H9 (cell line): ENCODE measurements around the gene SLC17A3. TPM values are rescaled to one million over a fixed set of nuclear protein-coding genes. Genes with fewer than 3 reads are reported as not detected.

Experiments
- DNase-seq: peaks from one replicate; pipeline ENCODE4 v3.0.0-alpha.2; 2017
- H2AFZ ChIP-seq: one replicate; pipeline ENCODE4 v1.6.1; 2013; ENCODE audit warnings: mild to moderate bottlenecking, low read length, control low read depth, moderate library complexity
- H2AK5ac ChIP-seq: 2 replicates; pipeline ENCODE4 v1.6.1; 2013; ENCODE audit warnings: low read length, control low read depth, mixed read lengths; ENCODE audit not compliant: insufficient read length
- H2BK120ac ChIP-seq: one replicate; pipeline ENCODE4 v1.6.1; 2013; ENCODE audit warnings: low read depth, mild to moderate bottlenecking, low read length, control low read depth, inconsistent platforms; ENCODE audit not compliant: poor library complexity, severe bottlenecking
- H2BK12ac ChIP-seq: 2 replicates; pipeline ENCODE4 v1.6.1; 2013; ENCODE audit warnings: low read length, control low read depth, mixed read lengths, low read depth; ENCODE audit not compliant: insufficient read length
- H2BK15ac ChIP-seq: 2 replicates; pipeline ENCODE4 v1.6.1; 2013; ENCODE audit warnings: low read depth, low read length, control low read depth
- H2BK20ac ChIP-seq: one replicate; pipeline ENCODE4 v1.6.1; 2013; ENCODE audit warnings: low read depth, mild to moderate bottlenecking, low read length, control low read depth, inconsistent platforms; ENCODE audit not compliant: poor library complexity, severe bottlenecking
- H2BK5ac ChIP-seq: 2 replicates; pipeline ENCODE4 v1.6.1; 2013; ENCODE audit warnings: low read length, control low read depth, mixed read lengths; ENCODE audit not compliant: insufficient read length
- H3K14ac ChIP-seq: 2 replicates; pipeline ENCODE4 v1.6.1; 2013; ENCODE audit warnings: low read length, control low read depth; ENCODE audit not compliant: insufficient read depth
- H3K18ac ChIP-seq: 2 replicates; pipeline ENCODE4 v1.6.1; 2013; ENCODE audit warnings: low read depth, mild to moderate bottlenecking, mixed read lengths, low read length, control low read depth; ENCODE audit not compliant: insufficient read length
- H3K23ac ChIP-seq: 2 replicates; pipeline ENCODE4 v1.6.1; 2013; ENCODE audit warnings: low read length, control low read depth, mixed read lengths, low read depth; ENCODE audit not compliant: insufficient read length
- H3K23me2 ChIP-seq: 2 replicates; pipeline ENCODE4 v1.6.1; 2013; ENCODE audit warnings: low read depth, mild to moderate bottlenecking, mixed read lengths, low read length, control low read depth; ENCODE audit not compliant: insufficient read length, poor library complexity, severe bottlenecking
- H3K27ac ChIP-seq: 2 replicates; pipeline ENCODE4 v1.5.1; 2013; ENCODE audit warnings: low read length, control low read depth, mixed read lengths, low read depth; ENCODE audit not compliant: insufficient read length
- H3K27me3 ChIP-seq: 2 replicates; pipeline ENCODE4 v1.6.1; 2013; ENCODE audit warnings: low read length, control low read depth, inconsistent platforms; ENCODE audit not compliant: insufficient read depth
- H3K4ac ChIP-seq: 2 replicates; pipeline ENCODE4 v1.6.1; 2013; ENCODE audit warnings: low read depth, mild to moderate bottlenecking, control low read depth, inconsistent platforms, low read length, moderate library complexity
- H3K4me1 ChIP-seq: 2 replicates; pipeline ENCODE4 v1.6.1; 2013; ENCODE audit warnings: low read length, control low read depth, inconsistent platforms; ENCODE audit not compliant: insufficient read depth
- H3K4me2 ChIP-seq: 2 replicates; pipeline ENCODE4 v1.6.1; 2013; ENCODE audit warnings: low read length, control low read depth, mixed read lengths; ENCODE audit not compliant: insufficient read length, insufficient read depth
- H3K56ac ChIP-seq: 2 replicates; pipeline ENCODE4 v1.6.1; 2013; ENCODE audit warnings: low read depth, mild to moderate bottlenecking, mixed read lengths, low read length, control low read depth; ENCODE audit not compliant: insufficient read length
- H3K79me1 ChIP-seq: 2 replicates; pipeline ENCODE4 v1.6.1; 2013; ENCODE audit warnings: low read depth, mild to moderate bottlenecking, moderate library complexity, low read length, control low read depth, inconsistent platforms; ENCODE audit not compliant: insufficient read depth, poor library complexity, severe bottlenecking
- H3K79me2 ChIP-seq: 2 replicates; pipeline ENCODE4 v1.6.1; 2013; ENCODE audit warnings: low read length, control low read depth, inconsistent platforms; ENCODE audit not compliant: insufficient read depth
- H3K9ac ChIP-seq: 2 replicates; pipeline ENCODE4 v1.6.1; 2013; ENCODE audit warnings: low read length, control low read depth, mixed read lengths; ENCODE audit not compliant: insufficient read length; ENCODE audit errors: extremely low read depth
- H3K9me3 ChIP-seq: one replicate; pipeline ENCODE4 v1.6.1; 2013; ENCODE audit warnings: low read depth, low read length, inconsistent platforms; ENCODE audit not compliant: control insufficient read depth
- H3T11ph ChIP-seq: one replicate; pipeline ENCODE4 v1.6.1; 2013; ENCODE audit warnings: mild to moderate bottlenecking, low read length, control low read depth, inconsistent platforms
- H4K20me1 ChIP-seq: one replicate; pipeline ENCODE4 v1.6.1; 2013; ENCODE audit not compliant: control insufficient read depth, insufficient read length, insufficient read depth
- H4K5ac ChIP-seq: 2 replicates; pipeline ENCODE4 v1.6.1; 2013; ENCODE audit warnings: low read depth, mild to moderate bottlenecking, mixed read lengths, low read length, control low read depth; ENCODE audit not compliant: insufficient read length
- H4K8ac ChIP-seq: replicated peaks from 2 replicates; pipeline ENCODE4 v1.6.1; 2013; ENCODE audit warnings: low read length, control low read depth, mixed read lengths, low read depth; ENCODE audit not compliant: insufficient read length
- H4K91ac ChIP-seq: 2 replicates; pipeline ENCODE4 v1.6.1; 2013; ENCODE audit warnings: low read depth, mild to moderate bottlenecking, moderate library complexity, mixed read lengths, low read length, control low read depth; ENCODE audit not compliant: insufficient read length
- H3K27ac Mint-ChIP-seq, 3 experiments: 2 replicates in 2 of 3; 3 replicates in 1 of 3; pipeline ENCODE4 v1.8.0; 2020 to 2021; ENCODE audit warnings: mixed read lengths in 3 of 3, mild to moderate bottlenecking in 1 of 3, moderate library complexity in 1 of 3
- H3K27me3 Mint-ChIP-seq: 2 replicates; pipeline ENCODE4 v1.8.0; 2021; ENCODE audit warnings: low read depth, mild to moderate bottlenecking, moderate library complexity, mixed read lengths
- H3K36me3 Mint-ChIP-seq, 3 experiments: 2 replicates in 2 of 3; 3 replicates in 1 of 3; pipeline ENCODE4 v1.8.0; 2020 to 2021; ENCODE audit warnings: low read depth in 3 of 3, mixed read lengths in 3 of 3; ENCODE audit not compliant: insufficient read depth in 1 of 3
- H3K4me1 Mint-ChIP-seq, 2 experiments: 2 replicates each; pipeline ENCODE4 v1.8.0; 2020; ENCODE audit warnings: mixed read lengths in 2 of 2
- H3K4me3 Mint-ChIP-seq, 2 experiments: 2 replicates in 1 of 2; 3 replicates in 1 of 2; pipeline ENCODE4 v1.8.0; 2020 to 2021; ENCODE audit warnings: mild to moderate bottlenecking in 2 of 2, mixed read lengths in 2 of 2, moderate library complexity in 1 of 2
- H3K9me3 Mint-ChIP-seq, 2 experiments: 2 replicates in 1 of 2; 3 replicates in 1 of 2; pipeline ENCODE4 v1.8.0; 2020; ENCODE audit warnings: mild to moderate bottlenecking in 2 of 2, mixed read lengths in 2 of 2, moderate library complexity in 1 of 2
- WGBS: extraction: QIAGEN DNeasy Blood & Tissue Kit; methylation state at CpG from one replicate; pipeline ENCODE4 v1.1.7; 2013; ENCODE audit warnings: missing lambda C conversion rate, low lambda C conversion rate, mixed read lengths; ENCODE audit not compliant: insufficient read length; ENCODE audit errors: extremely low coverage; 5-methylcytosine and 5-hydroxymethylcytosine counted together
- total RNA-seq: library from RNA; stranded (reverse); gene quantifications from 2 replicates; pipeline ENCODE4 v1.2.1, GENCODE V29; 2021
- TF ChIP-seq, protein P1 (sequence below): fragments of 200-600 bp; sonication (generic); conservative IDR thresholded peaks from 3 replicates; pipeline ENCODE4 v1.8.0; 2021; ENCODE audit warnings: antibody characterized with exemption, mild to moderate bottlenecking

SLC17A3 gene
- total RNA-seq, 1 experiment from 2014 or later: not detected

DNA sequence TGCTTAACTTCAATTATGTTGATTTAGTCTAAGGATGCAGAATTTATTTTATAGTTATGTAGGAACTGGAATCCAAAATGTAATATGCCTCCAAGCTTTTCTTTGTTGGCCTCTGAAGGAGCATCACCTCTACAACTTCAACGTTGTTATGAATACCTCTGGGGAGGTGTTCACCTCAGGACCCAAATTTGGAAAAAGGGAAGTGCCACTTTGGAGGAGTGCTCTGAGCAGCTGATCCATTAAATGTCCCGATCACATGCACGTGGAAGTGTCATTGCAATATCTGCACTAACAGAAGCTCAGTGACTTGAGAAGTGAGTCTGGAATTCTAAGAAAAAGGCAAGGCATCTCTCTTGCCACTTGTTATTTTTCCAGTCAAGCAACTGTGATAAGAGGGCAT is 22.2 kb upstream of the SLC17A3 start:
- Histone ChIP-seq H3K56ac (no peak overlapping the region), H3K4me1 (peaks cover 5% of the 10 kb centered on the region; the same call in 1 of the 2 replicates), H3K27ac (no peak overlapping the region), H3K79me2 (no peaks in the 10 kb centered on the region), H3K23ac (no peak overlapping the region), H4K91ac (no peak overlapping the region), H3K9me3 (no peaks in the 10 kb centered on the region), H2BK15ac (no peak overlapping the region), H4K8ac (no peak overlapping the region), H3K9ac (no peak overlapping the region), H2BK12ac (no peak overlapping the region), H4K20me1 (no peaks in the 10 kb centered on the region), H2BK5ac (no peak overlapping the region), H2BK20ac (no peak overlapping the region), H3K4ac (no peak overlapping the region), H2AFZ (no peak overlapping the region), H3K14ac (no peak overlapping the region), H3K79me1 (no peaks in the 10 kb centered on the region), H3T11ph (no peak overlapping the region), H3K18ac (no peak overlapping the region), H2AK5ac (no peak overlapping the region), H2BK120ac (no peak overlapping the region), H3K4me2 (no peak overlapping the region), H4K5ac (no peak overlapping the region), H3K23me2 (no peaks in the 10 kb centered on the region), H3K27me3 (no peaks in the 10 kb centered on the region)
- no peak overlapping the region for H3K4me3 Mint-ChIP-seq
- H3K27ac Mint-ChIP-seq: no peak overlapping the region
- WGBS: no CpG with 5 or more reads among the region's 3 CpGs
- no peaks in the 10 kb centered on the region for H3K9me3 Mint-ChIP-seq
- peaks cover 23% of the 10 kb centered on the region in 2 experiments for H3K4me1 Mint-ChIP-seq
- no peaks in the 10 kb centered on the region for H3K36me3 Mint-ChIP-seq
- TF ChIP-seq, protein P1, sequence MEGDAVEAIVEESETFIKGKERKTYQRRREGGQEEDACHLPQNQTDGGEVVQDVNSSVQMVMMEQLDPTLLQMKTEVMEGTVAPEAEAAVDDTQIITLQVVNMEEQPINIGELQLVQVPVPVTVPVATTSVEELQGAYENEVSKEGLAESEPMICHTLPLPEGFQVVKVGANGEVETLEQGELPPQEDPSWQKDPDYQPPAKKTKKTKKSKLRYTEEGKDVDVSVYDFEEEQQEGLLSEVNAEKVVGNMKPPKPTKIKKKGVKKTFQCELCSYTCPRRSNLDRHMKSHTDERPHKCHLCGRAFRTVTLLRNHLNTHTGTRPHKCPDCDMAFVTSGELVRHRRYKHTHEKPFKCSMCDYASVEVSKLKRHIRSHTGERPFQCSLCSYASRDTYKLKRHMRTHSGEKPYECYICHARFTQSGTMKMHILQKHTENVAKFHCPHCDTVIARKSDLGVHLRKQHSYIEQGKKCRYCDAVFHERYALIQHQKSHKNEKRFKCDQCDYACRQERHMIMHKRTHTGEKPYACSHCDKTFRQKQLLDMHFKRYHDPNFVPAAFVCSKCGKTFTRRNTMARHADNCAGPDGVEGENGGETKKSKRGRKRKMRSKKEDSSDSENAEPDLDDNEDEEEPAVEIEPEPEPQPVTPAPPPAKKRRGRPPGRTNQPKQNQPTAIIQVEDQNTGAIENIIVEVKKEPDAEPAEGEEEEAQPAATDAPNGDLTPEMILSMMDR: no peak
- DNase-seq: no peak
- H3K27me3 Mint-ChIP-seq: no peaks in the 10 kb centered on the region
